Loucy (cell line): ENCODE measurements around the gene FBLN5.

Experiments used
- H2AFZ ChIP-seq: fragments of 200-600 bp; sonication (generic); 2 replicates; pipeline ENCODE4 v1.6.0; 2016; ENCODE audit warnings: antibody characterized with exemption, mild to moderate bottlenecking, low read length, moderate library complexity
- H3F3A ChIP-seq: fragments of 200-600 bp; 2 replicates; pipeline ENCODE4 v1.6.0; 2016; ENCODE audit warnings: antibody characterized with exemption, low read depth, mild to moderate bottlenecking
- H3K27me3 ChIP-seq: fragments of 200-600 bp; sonication (generic); 2 replicates; pipeline ENCODE4 v1.6.1; 2014; ENCODE audit warnings: low read length, mild to moderate bottlenecking; ENCODE audit not compliant: insufficient read depth, poor library complexity, severe bottlenecking
- H3K36me3 ChIP-seq: fragments of 200-600 bp; sonication (generic); 2 replicates; pipeline ENCODE4 v1.6.1; 2016; ENCODE audit warnings: low read length; ENCODE audit not compliant: insufficient read depth
- H3K4me1 ChIP-seq: fragments of 200-600 bp; sonication (generic); 2 replicates; pipeline ENCODE4 v1.5.1; 2014; ENCODE audit warnings: low read length, mild to moderate bottlenecking; ENCODE audit not compliant: insufficient read depth, poor library complexity, severe bottlenecking
- H3K4me2 ChIP-seq: fragments of 200-600 bp; sonication (generic); 2 replicates; pipeline ENCODE4 v1.6.0; 2014; ENCODE audit warnings: antibody characterized with exemption, low read length, low read depth, mild to moderate bottlenecking; ENCODE audit not compliant: poor library complexity, severe bottlenecking
- H3K4me3 ChIP-seq: fragments of 200-600 bp; sonication (generic); 2 replicates; pipeline ENCODE4 v1.5.1; 2014; ENCODE audit warnings: low read length, mild to moderate bottlenecking, mixed read lengths; ENCODE audit not compliant: poor library complexity, severe bottlenecking
- H3K79me2 ChIP-seq: fragments of 200-600 bp; sonication (generic); 2 replicates; pipeline ENCODE4 v1.6.1; 2014; ENCODE audit warnings: low read length; ENCODE audit not compliant: insufficient read depth
- H3K9ac ChIP-seq: fragments of 200-600 bp; sonication (generic); 2 replicates; pipeline ENCODE4 v1.6.0; 2014; ENCODE audit warnings: mild to moderate bottlenecking, low read depth, low read length, moderate library complexity; ENCODE audit not compliant: poor library complexity, severe bottlenecking
- H3K9me2 ChIP-seq: fragments of 200-600 bp; sonication (generic); replicated peaks from 2 replicates; pipeline ENCODE4 v1.6.1; 2016; ENCODE audit warnings: low read depth, low read length, mixed read lengths
- H3K9me3 ChIP-seq: fragments of 200-600 bp; sonication (generic); 2 replicates; pipeline ENCODE4 v1.6.1; 2014; ENCODE audit warnings: mild to moderate bottlenecking, antibody characterized with exemption, low read length, low read depth; ENCODE audit not compliant: insufficient read depth
- H4K20me1 ChIP-seq: fragments of 200-600 bp; sonication (generic); 2 replicates; pipeline ENCODE4 v1.6.0; 2014; ENCODE audit warnings: antibody characterized with exemption, low read length, mild to moderate bottlenecking; ENCODE audit not compliant: insufficient read depth, poor library complexity, severe bottlenecking
- CTCF ChIP-seq: fragments of 200-600 bp; sonication (generic); conservative IDR thresholded peaks from 2 replicates; pipeline ENCODE4 v1.5.1; 2014; ENCODE audit warnings: mild to moderate bottlenecking, antibody characterized with exemption, low read length
- EZH2phosphoT487 ChIP-seq: fragments of 200-600 bp; IDR thresholded peaks from 2 replicates; pipeline ENCODE4 v1.6.1; 2018; ENCODE audit warnings: antibody characterized with exemption, mild to moderate bottlenecking, moderate library complexity, borderline replicate concordance

Gene FBLN5

GRCh38 chr14:91964011-91964410 lies 16.5 kb upstream of the FBLN5 start:
- Histone ChIP-seq H3K4me3 (no peak overlapping the region), H2AFZ (no peak overlapping the region), H3K79me2 (no peaks in the 10 kb centered on the region), H3K9me3 (no peaks in the 10 kb centered on the region), H3K4me1 (no peaks in the 10 kb centered on the region), H4K20me1 (no peaks in the 10 kb centered on the region), H3F3A (no peaks in the 10 kb centered on the region; the same call in 1 of the 2 replicates), H3K4me2 (no peak overlapping the region), H3K36me3 (peaks cover 18% of the 10 kb centered on the region), H3K9ac (no peak overlapping the region), H3K9me2 (no peaks in the 10 kb centered on the region), H3K27me3 (no peaks in the 10 kb centered on the region)
- TF ChIP-seq CTCF, result no peak
- TF ChIP-seq EZH2phosphoT487, result no peak

- Histone ChIP-seq H3K4me2 (no peak overlapping the region), H3K27me3 (no peaks in the 10 kb centered on the region), H2AFZ (no peak overlapping the region), H3F3A (no peaks in the 10 kb centered on the region; the same call in 1 of the 2 replicates), H3K9me2 (no peaks in the 10 kb centered on the region), H4K20me1 (no peaks in the 10 kb centered on the region), H3K9ac (no peak overlapping the region), H3K9me3 (no peaks in the 10 kb centered on the region), H3K36me3 (peaks cover 12% of the 10 kb centered on the region), H3K79me2 (no peaks in the 10 kb centered on the region), H3K4me1 (no peaks in the 10 kb centered on the region), H3K4me3 (no peak overlapping the region)
- TF ChIP-seq EZH2phosphoT487 (no peak), CTCF (no peak)
These were observed 16.0 kb upstream of the FBLN5 start for GRCh38 chr14:91963465-91963864.

GRCh38 chr14:91961297-91962220 lies 14.1 kb upstream of the FBLN5 start:
- H3K4me3 ChIP-seq, result no peak overlapping the region
- no peaks in the 10 kb centered on the region for H3K9me2 ChIP-seq
- H3K9me3 ChIP-seq, result no peaks in the 10 kb centered on the region
- TF ChIP-seq CTCF, result no peak
- TF ChIP-seq EZH2phosphoT487, result no peak
- H4K20me1 ChIP-seq, result no peaks in the 10 kb centered on the region
- H3F3A ChIP-seq, result no peaks in the 10 kb centered on the region
- no peak overlapping the region for H3K9ac ChIP-seq
- H3K27me3 ChIP-seq, result no peaks in the 10 kb centered on the region
- H3K79me2 ChIP-seq, result no peaks in the 10 kb centered on the region
- H2AFZ ChIP-seq, result no peak overlapping the region
- no peak overlapping the region for H3K4me2 ChIP-seq
- H3K36me3 ChIP-seq, result no peaks in the 10 kb centered on the region
- H3K4me1 ChIP-seq, result no peaks in the 10 kb centered on the region
